Myocyte (in vitro differentiated cells): ENCODE data around the gene PDE9A. TPM values are rescaled to one million over a fixed set of nuclear protein-coding genes. Genes with fewer than 3 reads are reported as not detected.

ENCODE experiments used
- DNase-seq: peaks from one replicate; pipeline ENCODE4 v3.0.0-alpha.2; 2012; ENCODE audit warnings: low read depth
- total RNA-seq: library from RNA; depleted of rRNA; stranded (reverse); fragments of >200 nt; gene quantifications from 2 replicates; pipeline ENCODE4 v1.2.3, GENCODE V29; 2014

The PDE9A gene
- total RNA-seq, 1 donor from 2014 or later = not detected

GRCh38 chr21:42753804-42754203, 100.4 kb downstream of the PDE9A start:
- DNase-seq = no peak

DNA sequence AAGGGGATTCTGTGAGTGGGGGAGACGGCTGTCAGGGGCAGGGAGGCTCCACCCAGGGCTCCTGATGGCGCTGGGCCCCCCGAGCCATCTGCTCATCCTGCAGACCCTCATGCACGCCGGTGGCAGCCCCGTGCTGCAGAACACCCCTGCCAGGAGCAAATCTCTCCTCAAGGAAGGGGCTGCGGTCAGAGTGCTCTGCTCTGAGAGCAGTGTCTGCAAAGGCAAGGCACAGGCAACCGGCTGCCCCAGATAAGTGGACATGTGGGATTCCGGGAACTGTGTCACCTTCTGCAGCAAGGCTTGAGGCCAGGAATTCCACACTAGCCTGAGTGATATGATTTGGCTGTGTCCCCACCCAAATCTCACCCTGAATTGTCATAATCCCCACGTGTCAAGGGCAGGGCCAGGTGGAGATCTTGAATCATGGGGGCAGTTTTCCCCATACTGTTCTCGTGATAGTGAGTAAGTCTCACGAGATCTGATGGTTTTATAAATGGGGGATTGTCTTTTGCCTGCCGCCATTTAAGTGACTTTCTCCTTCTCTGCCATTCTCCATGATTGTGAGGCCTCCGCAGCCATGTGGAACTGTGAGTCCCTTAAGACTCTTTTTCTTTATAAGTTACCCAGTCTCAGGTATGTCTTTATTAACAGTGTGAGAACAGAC, 101.0 kb downstream of the PDE9A start:
- DNase-seq = no peak

- no peak for DNase-seq
These were observed 101.7 kb downstream of the PDE9A start for GRCh38 chr21:42755031-42755665.

- no peak for DNase-seq
These were observed 102.6 kb downstream of the PDE9A start for GRCh38 chr21:42755766-42756579.

DNA sequence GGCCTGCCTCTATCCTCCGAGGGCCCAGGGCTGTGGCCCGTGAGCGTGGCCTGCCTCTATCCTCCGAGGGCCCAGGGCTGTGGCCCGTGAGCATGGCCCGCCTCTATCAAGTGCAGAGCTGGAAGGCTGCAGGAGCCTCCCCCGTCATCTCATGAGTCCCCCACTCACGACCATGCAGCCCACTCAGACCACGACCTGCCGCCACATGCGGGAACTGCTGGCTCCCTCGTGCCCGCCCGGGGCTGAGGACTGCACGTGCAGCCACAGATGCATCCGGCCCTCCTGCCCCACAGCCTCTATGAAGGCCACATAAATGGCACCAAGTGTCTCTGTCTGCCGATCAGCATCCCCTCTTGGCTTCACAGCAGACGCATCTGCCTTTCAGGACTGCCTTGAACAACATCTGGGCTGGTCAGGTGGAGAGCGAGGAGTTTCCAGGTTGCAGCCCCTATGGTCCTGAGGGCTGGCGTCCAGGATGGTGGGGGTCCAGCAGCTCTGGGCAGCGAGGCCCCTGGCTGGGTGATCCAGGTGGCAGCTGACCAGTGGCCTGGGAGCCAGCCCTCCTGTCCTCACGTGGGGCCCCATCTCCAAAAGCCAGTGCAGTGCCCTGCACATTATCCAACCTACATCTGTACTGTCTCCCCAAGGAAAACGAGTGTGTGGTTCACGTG, 103.3 kb downstream of the PDE9A start:
- DNase-seq = no peak

GRCh38 chr21:42757422-42757821, 104.0 kb downstream of the PDE9A start:
- no peak for DNase-seq

- no peak for DNase-seq
These were observed 104.6 kb downstream of the PDE9A start for GRCh38 chr21:42757826-42758655.

DNA sequence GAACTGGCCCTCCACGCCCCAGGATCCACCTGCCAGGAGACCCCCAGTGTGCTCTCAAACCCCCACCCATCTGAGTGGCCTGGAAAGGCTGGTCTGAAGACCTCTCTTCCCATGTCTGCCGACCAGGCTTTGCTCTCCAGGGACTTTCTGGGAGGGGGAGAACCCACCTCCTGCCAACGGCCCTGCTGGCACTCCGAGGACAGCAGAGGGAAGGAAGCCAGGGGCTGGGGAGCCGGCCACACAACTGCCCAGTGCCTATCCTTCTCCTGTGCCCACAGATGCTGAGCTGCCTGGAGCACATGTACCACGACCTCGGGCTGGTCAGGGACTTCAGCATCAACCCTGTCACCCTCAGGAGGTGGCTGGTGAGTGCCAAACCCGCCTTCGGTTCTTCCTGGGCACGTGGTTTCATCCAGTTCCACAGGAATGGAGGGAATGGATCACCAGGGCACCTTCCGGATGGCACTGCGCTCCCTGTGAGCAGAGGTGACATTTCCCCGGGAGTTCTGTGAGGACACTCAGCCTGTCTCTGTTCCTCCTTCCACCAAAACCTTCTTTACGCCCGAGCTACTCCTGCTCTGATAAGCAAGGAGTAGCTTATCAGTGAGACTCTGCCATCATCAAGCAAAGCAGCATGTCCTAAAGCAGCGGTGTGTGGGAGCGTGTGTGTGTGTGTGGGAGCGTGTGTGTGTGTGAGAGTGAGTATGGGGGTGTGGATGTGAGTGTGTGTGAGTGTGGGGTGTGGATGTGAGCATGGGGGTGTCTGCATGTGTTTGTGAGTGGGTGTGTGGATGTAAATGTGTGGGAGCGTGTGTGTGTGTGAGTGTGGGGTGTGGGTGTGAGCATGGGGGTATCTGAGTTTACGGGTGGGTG, 105.5 kb downstream of the PDE9A start:
- DNase-seq = no peak

GRCh38 chr21:42759594-42759927, 106.1 kb downstream of the PDE9A start:
- no peak for DNase-seq

- no peak for DNase-seq
These were observed 107.0 kb downstream of the PDE9A start for GRCh38 chr21:42760361-42760950.

DNA sequence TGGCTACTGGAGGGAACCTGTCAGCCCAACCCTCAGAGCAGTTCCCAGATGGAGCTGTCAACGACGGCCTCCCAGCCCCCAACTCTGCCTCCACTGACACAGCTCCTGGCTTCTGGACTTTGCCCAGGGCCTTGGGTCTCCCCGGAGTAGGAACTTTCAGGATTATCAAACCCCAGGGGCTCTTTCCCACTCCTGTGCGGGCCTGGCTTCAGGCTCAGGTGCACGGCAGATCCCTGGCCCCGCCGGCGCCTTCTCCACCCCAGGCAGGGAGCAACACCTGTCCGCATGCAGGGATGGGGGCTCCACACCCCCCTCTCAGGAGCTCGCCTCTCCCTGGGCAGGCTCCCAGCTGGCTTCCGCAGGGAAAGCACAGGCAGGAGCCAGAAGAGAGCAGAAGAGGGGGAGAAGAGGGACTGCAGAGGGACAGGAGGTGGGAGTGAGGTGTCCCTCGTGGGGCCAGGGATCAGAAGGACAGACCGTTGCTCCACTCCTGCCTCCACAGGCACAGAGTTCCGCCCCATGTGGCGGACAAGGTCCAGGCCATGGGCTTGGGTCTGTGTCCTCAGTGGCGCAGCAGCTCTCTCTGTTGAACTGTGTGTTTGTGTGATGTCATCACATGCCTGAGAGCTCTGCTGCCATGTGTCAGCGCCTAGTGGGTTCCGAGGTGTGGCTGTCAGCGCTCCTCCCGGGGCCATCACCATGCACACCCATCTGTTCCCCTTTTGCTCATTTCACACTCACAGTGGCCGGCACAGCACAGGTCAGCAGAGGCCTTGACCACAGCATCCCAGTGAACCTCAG, 107.7 kb downstream of the PDE9A start:
- DNase-seq = no peak

DNA sequence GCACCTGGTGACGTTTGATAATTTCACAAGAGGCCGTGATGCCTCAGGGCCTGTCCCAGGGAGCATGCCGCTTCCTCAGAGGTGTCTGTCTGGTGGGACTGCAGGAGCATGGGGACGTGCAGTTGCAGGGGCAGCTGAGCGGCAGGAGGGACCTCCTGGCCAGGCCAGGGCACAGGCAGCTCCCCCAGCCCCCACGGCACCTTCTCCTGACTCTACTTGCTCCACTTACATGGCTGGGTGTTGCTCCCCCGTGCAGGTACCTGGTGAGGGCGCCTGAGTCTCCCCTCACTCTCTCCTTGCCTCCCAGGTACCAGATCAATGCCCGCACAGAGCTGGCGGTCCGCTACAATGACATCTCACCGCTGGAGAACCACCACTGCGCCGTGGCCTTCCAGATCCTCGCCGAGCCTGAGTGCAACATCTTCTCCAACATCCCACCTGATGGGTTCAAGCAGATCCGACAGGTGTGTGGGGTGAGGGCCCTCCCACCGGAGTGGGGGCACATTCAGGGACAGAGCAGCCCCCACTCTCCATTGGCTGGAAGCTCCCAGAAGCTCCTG, 108.4 kb downstream of the PDE9A start:
- no peak for DNase-seq

GRCh38 chr21:42763581-42764442, 110.4 kb downstream of the PDE9A start:
- DNase-seq = no peak

GRCh38 chr21:42764443-42764760, 111.0 kb downstream of the PDE9A start:
- DNase-seq = no peak

DNA sequence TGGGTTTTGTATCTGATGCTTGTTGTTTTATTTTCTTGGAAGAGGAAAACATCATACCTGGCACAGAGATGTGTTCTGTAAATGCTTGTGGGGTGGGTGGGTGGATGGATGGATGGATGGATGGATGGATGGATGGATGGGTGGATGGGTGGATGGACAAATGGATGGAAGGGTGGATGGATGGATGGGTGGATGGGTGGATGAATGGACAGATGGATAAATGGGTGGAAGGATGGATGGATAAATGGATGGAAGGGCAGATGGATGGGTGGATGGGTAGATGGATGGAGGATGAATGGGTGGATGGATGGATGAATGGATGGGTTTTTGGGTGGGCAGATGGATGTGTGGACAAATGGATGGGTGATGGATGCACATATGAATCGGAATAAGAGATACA, 111.5 kb downstream of the PDE9A start:
- DNase-seq = no peak

DNA sequence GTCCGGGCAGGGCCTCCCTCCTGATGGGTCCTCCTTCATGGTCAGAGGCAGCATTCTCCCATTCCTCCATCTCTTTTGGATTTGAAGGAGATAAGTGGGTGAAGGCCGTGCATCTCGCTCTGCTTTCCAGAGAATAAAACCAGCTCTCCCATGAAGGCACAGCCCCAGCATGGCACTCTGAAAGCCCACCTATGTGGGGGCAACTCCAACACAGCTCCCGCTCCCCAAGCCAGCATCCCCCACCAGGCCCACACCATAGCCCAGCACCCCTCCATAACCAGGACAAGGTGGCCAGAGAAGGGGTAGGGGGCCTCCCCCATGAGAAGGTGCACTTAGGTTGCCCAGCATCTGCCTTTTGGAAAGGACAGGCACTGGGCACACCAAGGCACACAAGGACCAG, 112.2 kb downstream of the PDE9A start:
- no peak for DNase-seq

GRCh38 chr21:42766739-42767560, 113.5 kb downstream of the PDE9A start:
- no peak for DNase-seq
